ENCODE measurements around the gene DMWD.

DNA sequence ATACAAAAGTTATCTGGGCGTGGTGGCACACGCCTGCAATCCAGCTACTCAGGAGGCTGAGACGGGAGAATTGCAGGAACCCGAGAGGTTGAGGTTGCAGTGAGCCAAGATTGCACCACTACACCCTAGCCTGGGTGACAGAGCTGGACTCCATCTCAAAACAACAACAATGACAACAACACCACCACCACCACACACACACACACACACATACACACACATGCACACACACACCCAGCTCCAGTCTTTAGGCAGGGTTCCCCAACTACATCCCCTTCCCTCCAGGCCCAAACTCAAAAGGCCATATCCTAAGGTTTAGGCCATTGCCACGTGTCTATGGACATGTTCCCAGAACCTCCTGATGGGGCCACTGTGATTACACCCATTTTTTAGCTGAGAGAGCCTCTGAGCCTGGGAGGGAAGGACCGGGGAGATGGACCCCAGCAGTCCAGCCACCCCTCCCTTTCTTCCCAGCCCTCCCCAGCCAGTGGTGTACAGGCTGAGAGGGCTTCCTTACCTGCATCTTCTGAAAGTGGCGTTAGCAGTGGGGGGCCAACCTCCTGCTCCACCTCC lies 9.0 kb upstream of the DMWD start:
- TF ChIP-seq, protein P1, sequence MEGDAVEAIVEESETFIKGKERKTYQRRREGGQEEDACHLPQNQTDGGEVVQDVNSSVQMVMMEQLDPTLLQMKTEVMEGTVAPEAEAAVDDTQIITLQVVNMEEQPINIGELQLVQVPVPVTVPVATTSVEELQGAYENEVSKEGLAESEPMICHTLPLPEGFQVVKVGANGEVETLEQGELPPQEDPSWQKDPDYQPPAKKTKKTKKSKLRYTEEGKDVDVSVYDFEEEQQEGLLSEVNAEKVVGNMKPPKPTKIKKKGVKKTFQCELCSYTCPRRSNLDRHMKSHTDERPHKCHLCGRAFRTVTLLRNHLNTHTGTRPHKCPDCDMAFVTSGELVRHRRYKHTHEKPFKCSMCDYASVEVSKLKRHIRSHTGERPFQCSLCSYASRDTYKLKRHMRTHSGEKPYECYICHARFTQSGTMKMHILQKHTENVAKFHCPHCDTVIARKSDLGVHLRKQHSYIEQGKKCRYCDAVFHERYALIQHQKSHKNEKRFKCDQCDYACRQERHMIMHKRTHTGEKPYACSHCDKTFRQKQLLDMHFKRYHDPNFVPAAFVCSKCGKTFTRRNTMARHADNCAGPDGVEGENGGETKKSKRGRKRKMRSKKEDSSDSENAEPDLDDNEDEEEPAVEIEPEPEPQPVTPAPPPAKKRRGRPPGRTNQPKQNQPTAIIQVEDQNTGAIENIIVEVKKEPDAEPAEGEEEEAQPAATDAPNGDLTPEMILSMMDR (IDR thresholded peaks at IDR 0.05), result no peak
- TF ChIP-seq POLR2A (IDR thresholded peaks at IDR 0.05), result no peak
- no peak for TF ChIP-seq POLR2AphosphoS5 (IDR thresholded peaks at IDR 0.05)

Measured in sigmoid colon (tissue), 4 donors.